ENCODE measurements around the gene CREB5.

GRCh38 chr7:28660132-28660531 lies 247.8 kb downstream of the CREB5 start:
- TF ChIP-seq POLR2AphosphoS5 (IDR thresholded peaks at IDR 0.05) (no peak), EZH2 (IDR thresholded peaks at IDR 0.05; ENCODE audit: borderline replicate concordance, insufficient read depth, low read length, poor library complexity, severe bottlenecking) (no peak), RAD21 (conservative IDR thresholded peaks at IDR 0.05) (no peak), CTCF (IDR thresholded peaks at IDR 0.05; ENCODE audit: poor library complexity, severe bottlenecking) (no peak)
